HG03571 (cell line): ENCODE data around the gene MORN1.

Source experiments
- ATAC-seq: cut with Tn5 transposase; IDR thresholded peaks from one replicate; pipeline ENCODE4 v1.9.1; 2021; ENCODE audit not compliant: unreplicated experiment

Gene MORN1

DNA sequence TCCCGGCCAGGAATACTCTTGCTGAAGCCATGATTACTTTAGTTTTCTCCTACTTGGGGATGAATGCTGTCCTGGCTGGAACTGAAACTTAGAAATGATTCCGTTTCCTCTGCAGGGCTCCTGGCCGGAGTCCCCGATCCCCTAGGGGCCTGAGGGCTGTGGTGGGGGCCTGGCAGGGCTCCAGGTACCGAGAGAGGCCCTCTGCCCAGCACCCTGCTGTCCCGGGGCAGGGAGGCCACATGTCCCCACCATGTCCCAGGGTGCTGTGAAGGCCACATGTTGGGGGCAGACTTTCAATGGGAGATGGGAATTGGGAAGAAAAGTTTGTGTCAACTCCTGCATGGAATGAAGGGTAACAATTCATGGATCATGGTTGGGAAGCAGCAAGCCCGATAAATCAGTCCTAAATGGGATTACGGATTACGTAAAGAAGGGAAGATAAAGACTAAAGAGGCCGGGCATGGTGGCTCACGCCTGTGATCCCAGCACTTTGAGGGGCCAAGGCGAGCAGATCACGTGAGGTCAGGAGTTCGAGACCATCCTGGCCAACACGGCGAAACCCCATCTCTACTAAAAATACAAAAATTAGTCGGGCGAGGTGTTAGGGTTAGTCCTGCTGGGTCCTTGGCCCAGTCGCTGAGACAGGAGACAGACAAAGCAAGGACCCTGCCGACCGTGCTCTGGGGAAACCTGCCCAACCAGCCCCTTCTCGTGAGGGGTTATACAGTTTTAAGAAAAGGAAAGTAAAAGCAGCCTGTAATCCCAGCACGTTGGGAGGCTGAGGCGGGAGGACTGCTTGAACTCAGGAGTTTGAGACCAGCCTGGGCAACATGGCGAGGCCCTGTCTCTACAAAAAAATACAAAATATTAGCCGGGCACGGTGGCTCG is 37.6 kb downstream of the MORN1 start:
- no peak for ATAC-seq

DNA sequence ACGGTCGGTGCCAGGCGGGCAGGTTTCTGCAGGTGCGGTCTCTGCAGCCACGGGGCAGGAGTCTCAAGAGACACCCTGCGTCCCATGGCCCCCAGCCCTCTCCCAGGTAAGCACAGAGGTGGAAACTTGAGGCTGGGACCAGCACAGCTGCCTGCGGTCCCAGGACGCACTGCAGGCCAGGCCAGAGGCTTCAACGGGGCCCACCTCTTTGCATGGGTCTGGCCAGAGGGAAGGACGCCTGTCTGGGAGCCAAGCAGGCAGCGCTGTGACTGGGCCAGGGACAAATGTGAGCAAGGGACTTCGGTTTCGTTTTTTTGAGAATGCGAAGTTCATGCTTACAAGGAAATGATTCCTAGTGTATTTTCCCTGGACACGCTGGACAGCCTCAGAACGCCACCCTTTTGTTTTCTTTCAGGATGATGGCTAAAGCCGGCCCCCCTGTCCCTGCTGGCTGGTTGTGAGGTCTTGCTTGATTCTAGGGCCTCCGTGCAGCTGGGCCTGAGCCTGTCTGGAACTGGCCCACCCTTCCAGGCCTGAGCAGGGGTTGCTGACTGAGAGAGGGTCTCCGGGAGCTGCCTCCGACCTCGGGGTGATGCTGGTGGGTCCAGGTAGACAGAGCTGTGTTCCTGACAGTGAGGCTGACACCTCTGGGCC is 38.3 kb downstream of the MORN1 start:
- ATAC-seq = no peak

DNA sequence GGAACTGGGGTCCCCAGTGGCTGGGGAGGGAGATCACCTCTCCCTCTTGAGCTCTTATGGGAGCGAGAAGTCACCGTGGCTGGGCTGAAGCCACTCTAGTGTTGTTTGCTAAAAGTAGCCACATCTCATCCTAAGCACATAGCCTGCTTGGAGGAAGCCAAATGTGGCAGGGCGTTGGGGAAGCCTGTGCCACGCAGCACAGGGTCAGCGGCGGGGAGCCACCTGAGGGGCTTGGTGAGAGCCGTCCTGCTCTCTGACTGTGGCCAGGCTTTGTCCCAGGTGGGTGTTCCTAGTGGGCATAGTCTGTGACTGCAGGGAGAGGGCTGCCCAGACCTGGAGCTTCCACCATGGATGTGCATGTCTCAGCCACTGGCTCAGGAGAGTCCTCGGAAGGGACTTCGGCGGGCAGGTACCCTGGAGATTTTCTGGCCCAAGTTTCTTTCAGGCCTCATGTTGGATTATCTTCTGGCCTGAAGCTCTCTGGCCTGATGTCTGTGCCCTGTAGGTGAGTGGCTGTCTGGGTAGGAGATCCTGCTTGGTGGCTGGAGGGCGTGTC is 38.9 kb downstream of the MORN1 start:
- no peak for ATAC-seq

DNA sequence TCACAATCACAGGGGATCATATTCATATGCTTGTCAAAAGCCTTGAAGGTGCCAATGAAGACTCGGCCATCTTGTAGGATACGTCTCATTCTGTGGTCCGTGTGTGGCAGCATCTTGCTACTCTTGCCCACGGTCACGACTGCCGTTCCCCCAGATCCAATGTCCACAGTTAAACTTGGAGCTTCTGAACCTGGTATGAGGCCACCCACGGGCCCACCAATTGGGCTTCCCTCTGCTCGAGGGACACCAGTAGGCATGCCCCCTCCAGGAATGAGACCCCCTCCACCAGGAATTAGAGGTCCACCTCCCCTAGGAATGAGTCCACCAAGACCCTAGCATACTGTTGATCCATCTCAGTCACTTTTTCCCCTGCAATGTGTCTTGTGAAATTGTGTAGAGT is 39.6 kb downstream of the MORN1 start:
- no peak for ATAC-seq

DNA sequence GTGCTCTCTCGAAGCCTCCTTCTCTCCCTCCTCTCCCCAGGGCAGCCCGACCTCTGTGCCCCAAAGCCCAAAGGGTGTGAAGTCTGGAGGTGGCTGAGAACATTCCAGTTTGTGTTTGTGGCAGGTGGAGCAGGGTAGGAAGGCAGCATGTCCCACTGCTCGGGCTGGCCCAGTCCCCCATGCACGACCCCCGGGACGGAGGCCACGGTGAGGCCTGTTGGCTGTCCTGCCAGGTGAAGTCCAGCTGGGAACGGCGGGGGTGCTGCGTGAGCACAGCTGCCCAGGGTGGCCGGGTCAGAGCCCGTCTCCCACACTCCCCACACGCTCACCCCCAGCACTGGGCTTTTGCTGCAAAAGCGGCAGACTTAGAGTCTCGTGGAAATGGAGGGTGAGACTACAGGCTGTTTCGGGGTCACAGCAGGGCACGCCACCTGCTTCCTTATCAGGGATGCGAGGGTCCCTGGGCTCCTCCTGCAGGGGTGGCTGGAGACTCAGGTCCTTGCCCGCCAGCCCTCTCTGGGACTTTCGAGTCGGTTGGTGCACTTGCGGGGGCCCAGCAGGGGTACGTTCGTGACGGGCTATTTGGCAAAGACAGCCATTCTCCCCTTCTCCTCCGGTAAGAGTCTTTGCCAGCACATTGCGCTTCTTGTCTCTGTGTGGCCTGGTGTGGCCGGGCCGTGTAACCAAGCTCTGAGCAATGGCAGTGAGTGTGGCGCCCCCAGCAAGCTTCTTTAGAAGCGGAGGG is 40.3 kb downstream of the MORN1 start:
- no peak for ATAC-seq

DNA sequence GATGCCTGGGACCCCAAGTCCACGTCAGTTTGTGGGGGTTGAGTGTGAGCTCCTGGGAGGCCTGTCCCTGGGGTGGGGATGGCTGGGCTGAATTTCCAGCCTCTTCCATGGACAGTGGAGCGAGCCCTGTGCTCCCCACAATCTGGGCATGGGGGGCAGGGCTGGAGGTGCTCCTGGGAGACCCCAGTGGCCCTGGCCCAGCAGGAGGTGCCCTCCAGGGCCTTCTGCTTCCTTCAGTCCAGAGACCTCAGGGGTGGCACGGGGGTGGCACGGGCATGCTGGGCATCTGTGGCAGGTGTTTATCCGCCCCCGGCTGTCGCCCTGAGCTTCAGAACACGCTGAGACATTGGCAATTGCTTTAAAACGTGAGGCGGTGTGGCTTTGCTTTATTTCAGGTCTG is 40.9 kb downstream of the MORN1 start:
- ATAC-seq = no peak

DNA sequence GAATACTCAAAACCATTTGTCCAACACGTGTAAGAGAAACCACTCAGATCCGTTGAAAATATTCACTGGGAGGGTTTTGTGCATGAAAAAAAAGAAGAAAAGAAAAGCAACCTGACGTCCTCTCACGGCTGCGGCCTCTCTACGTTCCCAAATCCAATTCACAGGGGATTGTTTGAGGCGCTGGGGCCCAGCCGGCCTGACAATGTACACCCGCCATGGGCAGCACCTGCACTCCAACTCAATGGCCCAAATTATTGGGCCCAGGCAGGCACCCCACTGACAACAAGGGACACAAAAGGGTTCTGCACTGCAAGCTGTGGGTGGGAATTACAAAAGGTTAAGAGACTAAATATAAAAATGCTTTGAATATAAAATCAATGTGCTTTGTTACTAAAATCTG is 41.5 kb downstream of the MORN1 start:
- no peak for ATAC-seq

DNA sequence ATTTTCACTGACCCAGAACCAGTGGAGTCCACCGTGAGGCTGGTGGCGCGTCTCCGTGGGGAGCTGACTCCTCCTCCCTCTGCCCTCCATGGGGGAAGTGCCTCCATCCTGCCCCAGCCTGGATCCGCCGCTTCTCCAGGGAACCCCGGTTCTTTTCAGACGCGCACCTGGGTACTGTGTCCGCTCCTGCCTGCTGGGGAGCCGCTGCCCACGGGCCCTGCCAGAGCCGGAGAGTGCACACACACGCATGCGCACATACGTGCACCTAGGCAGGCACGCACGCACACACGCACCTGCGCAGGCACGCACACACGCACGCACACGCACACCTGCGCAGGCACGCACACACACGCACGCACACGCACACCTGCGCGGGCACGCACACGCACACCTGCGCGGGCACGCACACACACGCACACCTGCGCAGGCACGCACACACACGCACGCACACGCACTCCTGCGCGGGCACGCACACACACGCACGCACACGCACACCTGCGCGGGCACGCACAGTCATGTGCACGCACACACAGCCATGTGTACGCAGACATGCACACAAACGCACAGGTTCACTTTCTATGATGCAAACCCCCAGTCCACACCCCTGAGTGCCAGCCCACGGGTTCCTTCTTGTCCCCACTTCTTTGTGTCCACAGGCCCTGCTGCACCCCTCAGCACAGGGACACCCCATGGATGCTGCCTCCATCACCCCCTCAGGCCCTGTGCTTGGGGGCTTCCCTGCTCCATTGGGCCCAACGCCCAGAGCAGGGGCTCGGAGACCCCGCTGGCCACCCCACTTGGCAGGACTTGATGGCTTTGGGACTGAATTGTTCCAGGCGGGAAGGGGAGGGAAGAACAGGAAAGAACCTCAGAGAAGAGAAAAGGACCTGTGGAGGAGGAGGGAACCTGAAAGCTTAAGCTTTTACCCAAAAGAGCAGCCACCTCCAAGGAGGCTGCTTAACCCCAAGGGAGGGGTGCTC is 42.7 kb downstream of the MORN1 start:
- no peak for ATAC-seq

DNA sequence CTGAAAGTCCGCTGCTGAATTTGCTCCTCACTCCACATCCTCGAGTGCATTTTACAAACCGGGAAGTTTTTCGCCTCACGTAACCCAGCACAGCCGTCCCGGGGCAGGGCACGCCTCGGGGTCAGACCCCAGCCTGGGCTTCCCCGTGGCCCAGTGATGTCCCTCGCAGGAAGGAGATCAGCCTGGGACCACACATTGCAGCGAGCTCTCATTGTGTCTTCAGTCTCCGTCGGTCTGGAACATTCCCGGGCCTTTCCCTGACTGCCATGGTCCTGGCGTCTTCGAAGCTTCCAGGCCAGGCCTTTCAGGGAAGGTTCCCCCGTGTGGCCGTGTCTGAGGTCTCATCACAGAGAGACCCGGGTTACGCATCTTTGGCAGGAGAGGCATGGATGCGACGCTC is 43.5 kb downstream of the MORN1 start:
- no peak for ATAC-seq

DNA sequence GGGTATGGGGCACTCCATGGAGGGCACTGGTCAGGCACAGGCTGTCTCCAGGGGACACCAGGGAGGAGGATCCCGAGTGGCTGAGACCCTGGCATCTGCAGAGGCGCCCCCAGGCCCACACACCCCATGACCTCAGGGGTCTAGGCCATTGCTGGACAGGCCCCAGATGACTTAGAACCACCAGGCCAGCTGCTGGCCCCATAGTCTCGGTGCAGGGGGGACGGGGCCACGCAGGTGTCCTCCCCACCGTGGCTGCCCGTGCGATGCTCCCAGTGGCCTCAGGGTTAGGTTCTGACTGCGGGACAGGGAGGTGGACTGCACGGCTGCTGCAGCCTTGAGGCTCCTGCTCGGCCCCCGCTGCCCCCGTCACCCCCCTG is 44.0 kb downstream of the MORN1 start:
- ATAC-seq = no peak

DNA sequence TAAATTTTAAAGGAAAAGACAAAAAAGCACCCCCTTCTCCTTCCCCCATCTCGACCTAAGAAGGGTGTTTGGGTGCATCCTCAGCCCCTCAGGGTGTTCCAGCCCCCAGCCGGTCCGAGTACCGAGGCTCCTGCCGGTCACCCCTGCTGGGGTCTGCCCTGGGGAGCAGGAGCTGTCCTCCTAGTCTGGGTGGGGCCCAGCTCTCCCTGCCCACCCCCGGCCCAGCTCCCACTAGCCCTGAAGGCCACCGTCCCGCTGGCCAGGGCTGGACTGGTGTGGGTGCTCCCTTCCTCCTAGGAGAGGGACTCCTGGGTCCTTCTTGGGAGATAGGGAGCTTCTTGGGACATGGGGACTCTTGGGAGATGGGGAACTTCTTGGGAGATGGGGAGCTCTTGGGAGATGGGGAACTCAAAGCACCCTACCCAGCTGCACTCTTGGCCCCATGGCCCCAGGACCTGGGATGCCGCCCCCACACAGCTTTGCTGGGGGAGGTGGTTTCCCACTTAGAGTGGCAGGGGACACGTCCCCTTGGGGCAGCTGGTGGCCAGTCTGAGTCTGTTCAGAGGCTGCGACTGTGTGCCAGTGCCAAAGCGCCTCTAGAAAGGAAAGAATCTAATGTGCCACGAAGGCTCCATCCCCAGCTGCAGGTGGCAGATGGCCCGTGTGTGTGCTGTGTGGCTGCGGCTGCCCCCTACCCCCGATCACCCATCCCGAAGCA is 44.5 kb downstream of the MORN1 start:
- no peak for ATAC-seq

DNA sequence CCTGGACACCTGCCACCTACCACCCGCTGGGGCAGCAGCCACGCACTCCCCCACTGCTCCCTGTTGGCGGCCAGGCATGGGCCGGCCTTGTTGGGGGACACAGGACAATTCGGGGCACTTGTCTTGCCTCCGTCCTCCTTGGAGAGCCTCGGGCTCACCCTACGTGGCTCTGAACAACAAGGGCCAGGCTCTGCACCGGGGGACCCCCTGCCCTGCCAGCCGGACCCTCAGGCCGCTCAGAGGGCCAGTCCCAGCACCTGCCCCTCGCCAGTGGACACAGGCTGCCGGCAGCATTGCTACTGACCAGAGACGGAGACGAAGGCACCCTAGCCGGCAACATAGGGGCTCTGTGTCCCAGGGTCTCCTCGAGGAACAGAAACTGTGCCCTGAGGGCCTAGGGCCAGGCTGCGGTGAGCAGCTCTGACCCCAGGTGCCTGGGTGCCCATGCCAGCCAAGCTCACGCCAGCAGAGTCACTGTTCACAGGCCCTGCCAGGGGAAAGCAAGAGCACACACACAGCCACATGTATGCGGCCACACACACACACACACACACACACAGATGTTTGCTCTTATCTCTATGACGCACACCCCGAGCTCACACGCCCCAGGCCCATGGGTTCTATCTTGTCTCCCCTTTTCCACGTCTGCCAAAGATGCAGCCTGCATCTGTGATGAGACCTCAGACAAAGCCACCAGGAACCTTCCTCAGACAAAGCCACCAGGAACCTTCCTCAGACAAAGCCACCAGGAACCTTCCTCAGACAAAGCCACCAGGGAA is 45.9 kb downstream of the MORN1 start:
- no peak for ATAC-seq

DNA sequence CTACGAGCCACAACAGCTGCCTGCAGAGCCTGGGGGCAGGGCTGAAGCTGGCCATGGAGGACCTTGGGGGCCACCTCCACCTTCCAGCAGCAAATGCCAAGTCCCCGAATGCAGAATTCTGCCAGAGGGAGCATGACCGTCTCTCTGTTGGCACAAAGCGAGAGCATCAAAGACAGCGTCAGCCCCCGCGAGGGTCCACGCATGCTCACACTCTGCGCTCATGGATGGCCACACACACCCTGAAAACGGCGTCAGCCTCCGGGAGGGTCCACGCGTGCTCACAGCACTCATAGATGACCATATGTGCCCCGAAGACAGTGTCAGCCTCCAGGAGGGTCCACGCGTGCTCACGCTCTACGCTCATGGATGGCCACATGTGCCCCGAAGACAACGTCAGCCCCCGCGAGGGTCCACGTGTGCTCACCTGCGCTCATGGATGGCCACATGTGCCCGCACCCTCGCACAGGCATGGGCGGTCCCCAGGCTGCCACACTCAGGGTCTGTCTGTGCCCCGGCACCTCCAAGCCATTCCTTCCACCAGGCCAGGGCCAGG is 46.5 kb downstream of the MORN1 start:
- no peak for ATAC-seq

DNA sequence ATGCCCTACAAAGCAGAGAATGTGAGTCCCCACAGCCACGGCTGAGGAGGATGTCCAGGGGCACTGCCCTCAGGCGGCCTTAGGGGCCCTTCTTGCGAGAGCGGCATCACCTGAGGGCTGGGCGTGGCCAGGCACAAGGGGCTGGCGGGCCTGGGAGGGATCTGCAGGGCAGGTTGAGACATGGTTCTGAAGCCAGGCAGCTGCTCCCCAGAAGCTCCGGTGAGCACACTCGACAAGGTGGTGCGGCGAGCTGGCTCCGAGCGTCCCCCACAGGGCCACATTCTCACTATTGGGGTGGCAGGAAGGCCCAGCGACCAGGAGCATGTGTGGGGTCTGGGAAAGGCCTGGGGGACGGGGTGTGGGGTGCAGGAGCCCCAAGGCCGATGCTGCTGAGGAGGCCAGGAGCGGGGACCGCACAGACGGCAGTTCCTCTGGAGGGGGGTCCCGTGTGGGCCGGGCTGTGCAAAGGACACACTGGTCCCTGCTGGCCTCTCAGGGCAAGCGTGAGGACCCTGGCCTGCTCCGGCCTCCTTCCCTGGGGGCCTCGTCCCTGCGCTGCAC is 47.2 kb downstream of the MORN1 start:
- ATAC-seq = no peak

DNA sequence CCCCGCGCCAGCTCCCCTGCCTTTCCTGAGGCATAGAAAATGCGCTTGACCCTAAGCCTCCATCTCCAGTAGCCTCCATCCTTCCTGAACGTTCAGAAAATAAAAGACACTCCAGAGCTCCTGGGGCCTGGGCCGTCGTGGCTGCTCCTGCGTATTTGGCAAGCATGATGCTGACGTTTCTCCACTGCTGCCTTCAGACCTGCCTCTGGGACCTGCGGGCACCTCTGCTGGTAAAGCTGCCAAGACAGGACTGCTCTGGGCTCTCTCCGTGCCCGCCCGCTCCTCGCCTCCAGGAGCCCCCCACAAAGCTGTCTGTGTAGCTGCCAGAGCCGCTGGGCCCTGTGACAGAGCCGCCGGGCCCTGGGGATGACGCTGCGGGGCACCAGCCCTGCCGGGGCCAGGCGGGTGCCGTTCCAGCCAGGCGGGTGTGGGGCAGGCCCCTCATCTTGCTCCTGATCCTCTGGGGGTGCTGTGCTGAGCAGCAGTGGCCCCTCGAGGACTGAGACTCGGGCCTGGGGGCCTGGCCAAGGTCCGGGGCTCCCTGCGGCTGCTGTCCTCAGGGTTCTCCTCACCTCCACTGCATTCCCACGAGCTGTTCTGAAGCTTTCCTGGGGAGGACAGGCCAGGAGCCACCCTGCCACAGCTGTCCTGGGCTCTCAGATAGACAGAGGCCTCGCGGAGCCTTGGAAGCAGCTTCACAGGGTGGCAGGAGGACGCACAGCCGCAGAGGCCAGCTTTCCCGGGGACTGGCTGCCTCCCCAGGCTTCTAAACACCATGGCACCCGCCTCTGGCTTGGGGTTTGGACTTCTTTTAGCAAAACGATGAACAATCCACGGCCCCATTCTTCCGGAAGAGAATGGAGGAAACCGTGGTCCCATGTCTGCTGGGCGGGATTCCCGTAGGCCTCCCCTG is 48.1 kb downstream of the MORN1 start:
- no peak for ATAC-seq

DNA sequence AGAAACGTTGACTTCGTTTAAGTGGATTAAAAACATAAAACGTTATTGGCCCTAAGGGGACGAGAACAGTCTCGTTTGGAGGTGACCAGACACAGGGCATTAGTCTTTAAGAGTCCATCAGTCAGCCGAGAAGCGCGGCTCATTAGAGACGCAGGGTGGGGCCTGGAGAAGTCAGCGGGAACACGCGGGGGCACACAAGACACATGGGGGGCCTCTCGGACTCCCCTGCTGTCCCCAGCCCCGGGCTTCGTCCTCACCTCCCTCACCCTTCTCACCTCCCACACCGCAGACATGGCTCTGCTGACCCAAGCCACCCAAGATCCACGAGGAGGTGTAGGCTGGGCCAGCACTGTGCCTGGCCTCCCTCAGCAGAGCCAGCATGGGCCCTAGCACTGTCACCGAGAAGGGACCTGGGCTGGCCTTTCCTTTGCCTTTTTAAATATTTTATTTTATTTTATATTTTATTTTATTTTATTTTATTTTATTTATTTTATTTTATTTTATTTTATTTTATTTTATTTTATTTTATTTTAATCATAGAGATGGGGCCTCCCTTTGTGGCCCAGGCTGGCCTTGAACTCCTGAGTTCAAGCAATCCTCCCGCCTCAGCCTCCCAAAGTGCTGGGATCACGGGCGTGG is 48.9 kb downstream of the MORN1 start:
- ATAC-seq = no peak
